HG02970 (cell line): Measurements from ENCODE around the gene GABRA6.
"Not testable (repeated sequence)": the region's sequence is repeated elsewhere in the genome, so short reads cannot be mapped to it uniquely, and the experiment has no call there.

Experiments used
- ATAC-seq: cut with Tn5 transposase; IDR thresholded peaks from one replicate; pipeline ENCODE4 v1.9.1; 2021; ENCODE audit warnings: mild to moderate bottlenecking, moderate library complexity, moderate number of reproducible peaks; ENCODE audit not compliant: unreplicated experiment, low FRiP score

The GABRA6 gene

GRCh38 chr5:161685461-161685860 lies at the start of gene GABRA6:
GABRA6 (plus strand) TSS chr5:161685721; CDS start chr5:161685990, 269 bp downstream.
- ATAC-seq, result no peak

GRCh38 chr5:161637591-161637990 lies 47.9 kb upstream of the GABRA6 start:
- ATAC-seq, result no peak

- no peak for ATAC-seq
Measured at GRCh38 chr5:161641444-161641843, 44.1 kb upstream of the GABRA6 start.

GRCh38 chr5:161645264-161645663 lies 40.3 kb upstream of the GABRA6 start:
- no peak for ATAC-seq

- ATAC-seq, result not testable (repeated sequence)
Measured at GRCh38 chr5:161651926-161652325, 33.6 kb upstream of the GABRA6 start.

GRCh38 chr5:161660806-161661205 lies 24.7 kb upstream of the GABRA6 start:
- no peak for ATAC-seq

- no peak for ATAC-seq
Measured at GRCh38 chr5:161663431-161663830, 22.1 kb upstream of the GABRA6 start.

GRCh38 chr5:161676103-161676502 lies 9.4 kb upstream of the GABRA6 start:
- peak; percentile 76 for ATAC-seq

GRCh38 chr5:161686149-161686548 lies 628 bp downstream of the GABRA6 start:
- no peak for ATAC-seq

- ATAC-seq, result no peak
Measured at GRCh38 chr5:161686881-161687280, 1.4 kb downstream of the GABRA6 start.

GRCh38 chr5:161687316-161687715 lies 1.8 kb downstream of the GABRA6 start:
- no peak for ATAC-seq

- ATAC-seq, result no peak
Measured at GRCh38 chr5:161691911-161692310, 6.4 kb downstream of the GABRA6 start.

GRCh38 chr5:161697001-161697400 lies 11.5 kb downstream of the GABRA6 start:
- ATAC-seq, result no peak

GRCh38 chr5:161700065-161700464 lies 14.5 kb downstream of the GABRA6 start:
- no peak for ATAC-seq

- ATAC-seq, result no peak
Measured at GRCh38 chr5:161703528-161703927, 18.0 kb downstream of the GABRA6 start.

GRCh38 chr5:161707382-161707781 lies 21.9 kb downstream of the GABRA6 start:
- ATAC-seq, result no peak

- no peak for ATAC-seq
Measured at GRCh38 chr5:161709239-161709638, 23.7 kb downstream of the GABRA6 start.

- ATAC-seq, result no peak
Measured at GRCh38 chr5:161713042-161713441, 27.5 kb downstream of the GABRA6 start.

- no peak for ATAC-seq
Measured at GRCh38 chr5:161719157-161719556, 33.6 kb downstream of the GABRA6 start.

GRCh38 chr5:161720460-161720859 lies 34.9 kb downstream of the GABRA6 start:
- no peak for ATAC-seq

GRCh38 chr5:161734741-161735140 lies 49.2 kb downstream of the GABRA6 start:
- ATAC-seq, result no peak

GRCh38 chr5:161740433-161740832 lies 54.9 kb downstream of the GABRA6 start:
- no peak for ATAC-seq

GRCh38 chr5:161744276-161744675 lies 58.8 kb downstream of the GABRA6 start:
- no peak for ATAC-seq
